Skeletal muscle tissue (tissue), 4 donors: ENCODE measurements around the gene TANC2. TPM values are rescaled to one million over a fixed set of nuclear protein-coding genes. Genes with fewer than 3 reads are reported as not detected.
"Not testable (repeated sequence)": the region's sequence is repeated elsewhere in the genome, so short reads cannot be mapped to it uniquely, and the experiment has no call there.

Source experiments
- H3K27ac ChIP-seq: one replicate; pipeline ENCODE4 v1.7.0; 2013; ENCODE audit warnings: mild to moderate bottlenecking, low read depth, low read length, inconsistent platforms
- H3K27me3 ChIP-seq, 3 donors: one replicate each; pipeline ENCODE4 v1.7.0; 2013; ENCODE audit warnings: low read length in 3 of 3; ENCODE audit not compliant: control insufficient read depth in 3 of 3, insufficient read depth in 3 of 3
- H3K36me3 ChIP-seq, 3 donors: one replicate each; pipeline ENCODE4 v1.7.0; 2013; ENCODE audit warnings: low read length in 3 of 3; ENCODE audit not compliant: control insufficient read depth in 3 of 3, insufficient read depth in 3 of 3
- H3K4me1 ChIP-seq, 3 donors: one replicate each; pipeline ENCODE4 v1.7.0; 2013; ENCODE audit warnings: low read length in 3 of 3, mild to moderate bottlenecking in 3 of 3; ENCODE audit not compliant: control insufficient read depth in 3 of 3, insufficient read depth in 3 of 3
- H3K4me3 ChIP-seq, 3 donors: one replicate each; pipeline ENCODE4 v1.7.0; 2013; ENCODE audit warnings: low read length in 3 of 3
- H3K9ac ChIP-seq, 3 donors: one replicate each; pipeline ENCODE4 v1.7.0; 2013; ENCODE audit warnings: low read length in 3 of 3, mild to moderate bottlenecking in 3 of 3, moderate library complexity in 2 of 3, low read depth in 1 of 3
- H3K9me3 ChIP-seq, 3 donors: one replicate each; pipeline ENCODE4 v1.7.0; 2013; ENCODE audit warnings: low read length in 3 of 3; ENCODE audit not compliant: control insufficient read depth in 3 of 3
- total RNA-seq: library from RNA; depleted of rRNA; stranded (reverse); fragments of >200 nt; gene quantifications from one replicate; pipeline ENCODE4 v1.2.3, GENCODE V29; 2014
- donor health status: Osteomylitis.

TANC2 gene
- total RNA-seq, 1 donor from 2014 or later: 44.9 TPM

GRCh38 chr17:62976643-62977231 is 10.7 kb downstream of the TANC2 start:
- not testable (repeated sequence) for H3K9ac ChIP-seq, H3K27ac ChIP-seq, H3K9me3 ChIP-seq, H3K27me3 ChIP-seq, H3K36me3 ChIP-seq, H3K4me3 ChIP-seq, H3K4me1 ChIP-seq

- Histone ChIP-seq H3K4me3 (no peak overlapping the region), H3K27me3 (no peaks in the 10 kb centered on the region), H3K36me3 (no peaks in the 10 kb centered on the region), H3K27ac (no peak overlapping the region), H3K4me1 (no peaks in the 10 kb centered on the region), H3K9ac (no peak overlapping the region), H3K9me3 (peaks cover 2 to 6% (median 3%) of the 10 kb centered on the region in 3 donors)
Measured at GRCh38 chr17:62980842-62981241, 14.8 kb downstream of the TANC2 start.

- Histone ChIP-seq H3K27me3 (no peaks in the 10 kb centered on the region), H3K4me3 (no peak overlapping the region), H3K4me1 (no peaks in the 10 kb centered on the region), H3K36me3 (no peaks in the 10 kb centered on the region), H3K9ac (no peak overlapping the region), H3K9me3 (peaks cover 2 to 6% (median 3%) of the 10 kb centered on the region in 3 donors), H3K27ac (no peak overlapping the region)
Measured at GRCh38 chr17:62981933-62982332, 15.9 kb downstream of the TANC2 start.

GRCh38 chr17:62984801-62985200 is 18.8 kb downstream of the TANC2 start:
- H3K27me3 ChIP-seq: no peaks in the 10 kb centered on the region

GRCh38 chr17:62986549-62986948 is 20.5 kb downstream of the TANC2 start:
- H3K9ac ChIP-seq: no peak overlapping the region
- peaks cover 2 to 6% (median 3%) of the 10 kb centered on the region in 3 donors for H3K9me3 ChIP-seq
- H3K4me1 ChIP-seq: no peaks in the 10 kb centered on the region
- H3K36me3 ChIP-seq: no peaks in the 10 kb centered on the region
- no peak overlapping the region for H3K4me3 ChIP-seq
- no peak overlapping the region for H3K27ac ChIP-seq
- no peaks in the 10 kb centered on the region for H3K27me3 ChIP-seq

More at GRCh38 chr17:62984801-62985200, 18.8 kb downstream of the TANC2 start:
- Histone ChIP-seq H3K36me3 (no peaks in the 10 kb centered on the region), H3K4me1 (no peaks in the 10 kb centered on the region), H3K4me3 (no peak overlapping the region), H3K9ac (no peak overlapping the region), H3K27ac (no peak overlapping the region), H3K9me3 (peaks cover 2 to 6% (median 3%) of the 10 kb centered on the region in 3 donors)

DNA sequence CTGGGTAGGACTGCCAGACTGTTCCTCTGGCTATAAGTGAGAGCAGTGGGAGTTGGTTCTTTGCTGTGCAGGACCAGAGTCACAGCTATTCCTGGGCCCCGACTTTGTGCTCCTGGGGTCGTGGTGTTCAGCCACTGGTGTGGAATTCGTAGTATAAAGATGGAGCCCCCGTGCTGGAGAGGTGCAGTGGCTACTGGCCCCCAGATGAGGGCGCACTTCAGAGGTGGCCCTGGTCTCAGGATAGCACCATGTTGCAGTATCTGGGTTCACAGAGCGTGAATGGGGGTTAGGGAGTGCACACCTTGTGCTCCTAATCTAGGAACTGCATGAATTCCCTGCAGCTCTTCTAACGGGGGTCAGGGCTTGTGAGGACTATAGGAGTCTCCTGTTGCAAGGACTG is 21.1 kb downstream of the TANC2 start:
- Histone ChIP-seq H3K27ac (no peak overlapping the region), H3K27me3 (no peaks in the 10 kb centered on the region), H3K9me3 (peaks cover 0 to 6% (median 2%) of the 10 kb centered on the region in 3 donors), H3K4me3 (no peak overlapping the region), H3K36me3 (no peaks in the 10 kb centered on the region), H3K9ac (no peak overlapping the region), H3K4me1 (no peaks in the 10 kb centered on the region)

GRCh38 chr17:62989501-62989900 is 23.5 kb downstream of the TANC2 start:
- Histone ChIP-seq H3K9me3 (peaks cover 0 to 2% (median 2%) of the 10 kb centered on the region in 3 donors), H3K9ac (no peak overlapping the region), H3K4me3 (no peak overlapping the region)

GRCh38 chr17:62994931-62995330 is 28.9 kb downstream of the TANC2 start:
- Histone ChIP-seq H3K4me3 (no peak overlapping the region), H3K4me1 (no peaks in the 10 kb centered on the region), H3K9ac (no peak overlapping the region), H3K27ac (no peak overlapping the region), H3K27me3 (no peaks in the 10 kb centered on the region), H3K36me3 (no peaks in the 10 kb centered on the region), H3K9me3 (no peaks in the 10 kb centered on the region)

More at GRCh38 chr17:62989501-62989900, 23.5 kb downstream of the TANC2 start:
- Histone ChIP-seq H3K36me3 (no peaks in the 10 kb centered on the region), H3K27me3 (no peaks in the 10 kb centered on the region), H3K4me1 (no peaks in the 10 kb centered on the region), H3K27ac (no peak overlapping the region)

DNA sequence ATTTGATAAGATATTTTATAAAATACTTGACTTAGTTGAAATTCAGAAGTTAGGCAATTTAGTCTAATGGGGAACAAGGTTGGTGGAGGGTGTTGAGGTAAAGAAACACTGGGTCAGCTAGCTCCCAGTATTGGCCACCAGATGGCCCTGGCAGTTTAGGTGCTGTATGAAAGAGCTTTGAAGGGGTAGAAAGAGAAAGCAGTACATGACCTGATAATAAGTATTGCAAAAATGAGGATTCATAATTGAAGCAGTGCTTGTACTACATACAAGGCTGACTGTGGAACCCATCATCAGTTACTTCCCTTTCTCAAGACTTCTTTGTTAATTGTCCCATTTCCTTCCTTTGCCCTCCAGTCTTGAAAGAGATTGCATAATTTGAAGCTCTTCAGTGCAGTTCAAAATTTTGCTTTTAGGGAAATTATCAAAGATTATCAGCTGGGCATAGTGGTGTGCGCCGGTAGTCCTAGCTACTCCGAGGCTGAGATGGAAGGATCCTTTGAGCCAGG is 29.4 kb downstream of the TANC2 start:
- Histone ChIP-seq H3K9me3 (no peaks in the 10 kb centered on the region), H3K9ac (no peak overlapping the region), H3K27me3 (no peaks in the 10 kb centered on the region), H3K36me3 (no peaks in the 10 kb centered on the region), H3K27ac (no peak overlapping the region), H3K4me3 (no peak overlapping the region), H3K4me1 (no peaks in the 10 kb centered on the region)

DNA sequence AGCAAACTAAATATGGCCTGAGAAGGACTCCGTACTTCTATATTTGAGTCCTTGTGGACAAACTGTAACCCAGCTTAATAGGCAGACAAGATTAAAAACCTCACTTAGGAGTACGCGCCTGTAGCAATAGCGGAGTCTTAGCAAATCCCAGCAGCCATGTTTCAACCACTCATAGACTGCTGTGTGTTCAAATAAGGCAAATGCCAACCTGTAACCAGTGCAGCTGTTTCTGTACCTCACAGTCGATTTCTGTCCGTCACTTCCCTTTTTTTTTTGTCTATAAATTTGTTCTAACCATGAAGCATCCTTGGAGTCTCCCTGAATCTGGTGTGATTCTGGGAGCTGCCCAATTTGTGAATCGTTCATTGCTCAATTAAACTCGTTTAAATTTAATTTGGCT is 30.2 kb downstream of the TANC2 start:
- Histone ChIP-seq H3K4me1 (no peaks in the 10 kb centered on the region), H3K27ac (no peak overlapping the region), H3K27me3 (no peaks in the 10 kb centered on the region), H3K9me3 (no peaks in the 10 kb centered on the region), H3K4me3 (no peak overlapping the region), H3K36me3 (no peaks in the 10 kb centered on the region), H3K9ac (no peak overlapping the region)
